Choroid plexus epithelial cell (primary cell): ENCODE data around the gene FALEC.
A peak's percentile ranks its signal among the peaks of the same experiment; 100 is the strongest.

Experiments
- DNase-seq: peaks from one replicate; pipeline ENCODE4 v3.0.0-alpha.2; 2010; ENCODE audit warnings: low read depth
- H3K4me3 ChIP-seq: 2 replicates; pipeline ENCODE4 v1.5.1; 2011; ENCODE audit warnings: low read depth, mild to moderate bottlenecking, control low read depth, low read length, moderate library complexity
- CTCF ChIP-seq: conservative IDR thresholded peaks from 2 replicates; pipeline ENCODE4 v1.5.1; 2011; ENCODE audit warnings: low read depth, mild to moderate bottlenecking, control low read depth, inconsistent platforms, low read length, moderate library complexity

FALEC gene

GRCh38 chr1:150558761-150559655 lies 43.5 kb downstream of the FALEC start:
- no peak overlapping the region for H3K4me3 ChIP-seq
- TF ChIP-seq CTCF, result no peak
- no peak for DNase-seq

- DNase-seq, result no peak
- no peak for TF ChIP-seq CTCF
- no peak overlapping the region for H3K4me3 ChIP-seq
Measured at GRCh38 chr1:150559656-150560010, 44.1 kb downstream of the FALEC start.

GRCh38 chr1:150560011-150560438 lies 44.5 kb downstream of the FALEC start:
- peak; percentile 70 for DNase-seq
- no peak overlapping the region for H3K4me3 ChIP-seq
- peak; percentile 89 for TF ChIP-seq CTCF

- no peak for DNase-seq
- H3K4me3 ChIP-seq, result peak overlapping the region; percentile 58
- peak; percentile 79 for TF ChIP-seq CTCF
Measured at GRCh38 chr1:150560576-150561253, 45.2 kb downstream of the FALEC start.

GRCh38 chr1:150561254-150561973 lies 45.9 kb downstream of the FALEC start:
- DNase-seq, result peak; percentile 100
- peak overlapping the region; percentile 58 for H3K4me3 ChIP-seq
- TF ChIP-seq CTCF, result peak; percentile 40

- peak; percentile 98 for DNase-seq
- no peak for TF ChIP-seq CTCF
- peak overlapping the region; percentile 58 for H3K4me3 ChIP-seq
Measured at GRCh38 chr1:150561974-150562445, 46.5 kb downstream of the FALEC start.
